Fibroblast of skin of back (primary cell): ENCODE measurements around the gene MGAT1.
A peak's percentile ranks its signal among the peaks of the same experiment; 100 is the strongest.

Experiments used
- DNase-seq: peaks from one replicate; pipeline ENCODE4 v3.0.0-alpha.2; 2013

Gene MGAT1

GRCh38 chr5:180823940-180824629 is 21.5 kb upstream of the MGAT1 start:
- no peak for DNase-seq

DNA sequence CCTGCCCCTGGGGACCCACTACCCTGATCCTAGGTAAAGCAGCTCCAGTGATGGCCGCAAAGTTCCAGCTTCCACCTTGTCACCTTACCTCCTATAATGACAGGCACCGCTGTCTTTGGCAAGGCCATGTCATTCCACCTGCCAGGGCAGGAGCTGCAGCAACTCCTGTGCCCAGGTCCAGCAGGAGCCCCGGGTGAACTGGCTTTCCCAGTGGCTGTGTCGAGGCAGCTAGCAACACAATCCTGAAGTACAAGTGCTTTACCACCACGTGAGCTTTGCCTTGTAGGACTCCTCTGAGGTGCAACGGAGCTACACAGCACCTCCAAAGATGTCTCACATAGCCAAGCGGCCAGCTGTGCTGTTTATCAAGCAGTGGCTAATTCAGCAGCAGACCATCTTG is 20.7 kb upstream of the MGAT1 start:
- DNase-seq, result no peak

DNA sequence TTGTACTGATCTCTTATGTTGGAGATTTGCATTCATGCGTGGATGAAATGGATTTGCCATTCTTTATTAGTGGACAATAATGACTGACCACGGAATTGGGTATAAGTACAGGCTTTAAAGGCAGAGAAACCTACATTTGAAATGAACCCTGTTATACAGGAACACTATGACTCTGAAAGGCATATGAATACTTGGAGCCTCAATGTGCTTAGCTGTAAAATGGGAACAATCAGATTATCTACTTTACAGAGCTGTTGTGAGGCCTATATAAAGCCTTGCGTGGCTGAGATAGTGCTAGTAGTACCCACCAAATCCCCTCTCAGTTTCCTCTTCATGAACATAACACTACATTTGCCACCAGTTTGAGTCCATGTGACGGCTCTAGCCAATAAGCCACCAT is 18.9 kb upstream of the MGAT1 start:
- DNase-seq, result no peak

DNA sequence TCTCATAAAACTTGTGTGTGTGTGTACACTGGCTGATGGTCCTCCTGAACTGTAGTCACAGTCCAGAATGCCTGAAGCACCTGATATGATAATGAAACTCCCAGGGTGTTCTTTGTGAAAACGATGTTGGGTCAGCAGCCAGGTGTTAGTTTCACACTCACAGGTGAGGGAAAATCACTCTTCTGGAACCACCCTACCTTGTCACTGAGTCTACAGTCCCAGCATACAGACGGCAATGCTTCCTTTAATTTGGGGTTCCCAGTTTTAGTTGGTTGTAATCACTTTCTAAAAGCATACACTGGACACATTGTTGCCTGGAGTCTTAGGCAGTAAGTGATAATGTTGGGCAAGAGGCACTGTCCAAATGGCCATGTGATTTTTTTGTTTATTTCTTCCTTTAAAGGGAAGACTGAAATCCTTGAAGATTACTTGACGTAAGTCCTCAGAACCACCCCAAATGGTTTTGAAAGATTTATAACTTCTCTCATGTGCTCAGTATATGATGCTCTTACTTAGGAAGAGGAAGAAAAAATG is 18.2 kb upstream of the MGAT1 start:
- no peak for DNase-seq

GRCh38 chr5:180818677-180819341 is 16.2 kb upstream of the MGAT1 start:
- no peak for DNase-seq

DNA sequence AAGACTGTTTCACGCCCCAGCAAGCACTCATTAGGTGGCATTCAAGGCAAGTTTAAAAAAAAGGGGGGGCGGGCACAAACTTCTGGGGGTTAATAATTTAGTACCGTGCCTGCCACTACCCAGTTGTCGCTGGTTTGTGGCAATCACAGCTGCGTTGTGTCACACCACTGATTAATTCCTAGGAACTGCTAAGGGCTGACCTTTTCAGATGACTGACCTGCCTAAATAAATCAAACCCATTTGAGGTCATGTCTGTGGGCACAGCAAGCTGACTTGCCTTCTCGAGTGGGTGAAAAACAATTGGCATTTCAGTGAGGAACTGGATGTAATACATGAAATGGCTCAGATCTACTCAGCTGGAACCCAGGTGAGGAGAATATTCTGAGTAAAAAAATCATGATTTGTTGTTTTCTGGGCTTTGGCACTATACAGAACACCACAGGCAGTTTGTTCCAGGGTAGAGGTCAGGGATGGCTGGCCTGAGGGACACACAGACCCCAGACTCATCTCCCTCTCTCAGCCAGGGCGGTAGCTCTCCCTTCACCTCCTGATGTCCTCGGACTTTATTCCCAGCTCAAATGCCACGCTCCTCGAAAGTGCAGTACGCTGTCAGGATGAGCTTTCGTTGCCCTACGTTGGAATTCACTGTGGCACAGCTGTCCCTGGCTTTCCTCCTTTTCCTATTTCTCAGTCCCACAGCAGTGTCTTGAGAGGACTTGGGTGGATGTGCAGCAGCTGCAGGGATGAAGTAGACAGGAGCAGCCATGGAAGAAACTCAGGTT is 15.5 kb upstream of the MGAT1 start:
- no peak for DNase-seq

- peak; percentile 33 for DNase-seq
These were observed 14.3 kb upstream of the MGAT1 start for GRCh38 chr5:180816608-180817534.

DNA sequence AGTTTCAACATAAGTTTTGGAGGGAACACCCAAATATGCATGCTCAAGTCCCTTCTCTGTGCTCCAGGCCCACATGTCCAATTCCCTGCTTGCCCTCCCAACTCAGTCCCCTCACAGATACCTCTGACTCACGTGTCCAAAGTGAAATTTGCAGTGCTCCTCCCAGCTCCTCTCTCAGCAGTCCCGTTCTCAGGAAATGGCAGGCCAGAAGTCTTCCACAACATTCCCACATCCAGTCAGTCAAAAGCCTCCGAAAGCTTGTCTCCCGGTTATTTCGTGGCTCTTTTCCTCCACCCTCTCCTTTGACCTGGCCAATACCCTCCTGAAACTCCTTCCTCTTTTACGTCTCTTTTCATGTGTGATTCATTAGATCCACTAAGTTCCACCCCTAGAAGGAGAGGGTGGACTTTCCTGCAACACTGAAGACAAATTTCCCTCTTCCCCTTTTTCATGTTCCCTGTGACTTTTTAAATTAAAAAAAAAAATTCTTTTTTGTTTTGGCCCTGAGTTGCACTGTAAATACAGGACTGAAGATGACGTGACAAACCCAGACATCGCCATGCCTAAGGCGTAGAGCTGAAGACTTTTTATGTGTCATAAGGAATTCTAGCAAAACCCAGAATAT is 12.8 kb upstream of the MGAT1 start:
- DNase-seq, result no peak

DNA sequence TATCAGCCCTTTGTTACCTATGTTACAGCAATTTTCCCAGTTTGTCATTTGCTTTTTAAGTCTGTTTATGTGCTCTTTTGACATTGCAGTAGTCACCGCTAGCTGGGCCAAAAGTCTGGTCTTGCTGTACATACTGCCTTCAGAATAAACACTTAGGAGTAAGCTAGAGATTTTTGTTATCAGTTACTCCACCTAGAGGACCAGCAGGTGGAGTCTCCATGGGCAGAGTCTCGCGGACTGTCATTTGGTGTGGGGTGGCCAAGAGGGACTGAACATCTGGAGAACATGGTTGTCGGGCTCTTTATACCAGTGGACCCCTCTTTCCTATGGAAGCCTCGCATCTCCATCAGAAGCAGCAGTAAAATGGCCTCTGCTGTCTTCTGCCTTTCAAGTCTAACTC is 10.8 kb upstream of the MGAT1 start:
- DNase-seq, result no peak

- DNase-seq, result no peak
These were observed 9.1 kb upstream of the MGAT1 start for GRCh38 chr5:180811623-180812124.

- DNase-seq, result peak; percentile 50
These were observed 8.5 kb upstream of the MGAT1 start for GRCh38 chr5:180810959-180811622.

GRCh38 chr5:180810210-180810958 is 7.8 kb upstream of the MGAT1 start:
- DNase-seq, result peak; percentile 94

DNA sequence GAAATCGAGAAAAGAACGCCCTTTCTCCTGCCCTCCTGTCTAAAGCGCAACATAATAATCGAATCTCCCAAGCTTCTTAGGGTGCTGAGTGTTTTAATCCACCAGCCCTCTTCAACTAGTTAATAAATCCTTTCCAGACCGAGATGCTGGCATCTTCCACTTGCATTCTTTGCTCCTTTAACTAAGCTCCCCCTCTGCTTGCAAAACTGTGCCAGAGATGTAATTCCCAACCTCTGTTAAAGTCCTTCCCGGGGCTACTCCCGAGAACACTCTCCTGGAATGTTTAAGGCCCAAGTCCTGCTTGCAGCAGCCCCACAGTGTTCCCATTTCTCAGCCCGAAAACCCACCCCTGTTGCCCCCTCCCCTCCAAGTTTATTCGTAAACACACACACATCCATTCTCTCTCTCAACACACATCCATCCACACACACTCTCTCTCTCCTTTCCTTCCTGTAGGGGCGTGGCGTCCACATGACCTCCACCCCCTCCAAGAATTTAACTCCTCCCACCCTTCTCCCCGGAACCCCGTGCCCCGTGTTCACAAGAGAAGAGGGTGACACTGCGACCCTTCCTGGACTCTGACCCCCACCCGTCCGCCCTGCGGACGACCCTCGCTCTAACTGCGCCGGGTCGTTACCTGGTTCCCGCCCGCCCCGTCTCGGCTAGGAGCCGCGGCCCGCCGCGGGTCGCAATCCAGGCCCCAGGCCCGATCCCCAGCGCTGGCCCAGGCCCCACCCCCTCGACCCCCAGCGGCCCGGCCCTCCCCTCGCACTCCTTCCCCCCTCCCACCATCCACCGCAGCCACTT is 7.0 kb upstream of the MGAT1 start:
- peak; percentile 91 for DNase-seq

- DNase-seq, result no peak
These were observed 5.9 kb upstream of the MGAT1 start for GRCh38 chr5:180808461-180809000.

DNA sequence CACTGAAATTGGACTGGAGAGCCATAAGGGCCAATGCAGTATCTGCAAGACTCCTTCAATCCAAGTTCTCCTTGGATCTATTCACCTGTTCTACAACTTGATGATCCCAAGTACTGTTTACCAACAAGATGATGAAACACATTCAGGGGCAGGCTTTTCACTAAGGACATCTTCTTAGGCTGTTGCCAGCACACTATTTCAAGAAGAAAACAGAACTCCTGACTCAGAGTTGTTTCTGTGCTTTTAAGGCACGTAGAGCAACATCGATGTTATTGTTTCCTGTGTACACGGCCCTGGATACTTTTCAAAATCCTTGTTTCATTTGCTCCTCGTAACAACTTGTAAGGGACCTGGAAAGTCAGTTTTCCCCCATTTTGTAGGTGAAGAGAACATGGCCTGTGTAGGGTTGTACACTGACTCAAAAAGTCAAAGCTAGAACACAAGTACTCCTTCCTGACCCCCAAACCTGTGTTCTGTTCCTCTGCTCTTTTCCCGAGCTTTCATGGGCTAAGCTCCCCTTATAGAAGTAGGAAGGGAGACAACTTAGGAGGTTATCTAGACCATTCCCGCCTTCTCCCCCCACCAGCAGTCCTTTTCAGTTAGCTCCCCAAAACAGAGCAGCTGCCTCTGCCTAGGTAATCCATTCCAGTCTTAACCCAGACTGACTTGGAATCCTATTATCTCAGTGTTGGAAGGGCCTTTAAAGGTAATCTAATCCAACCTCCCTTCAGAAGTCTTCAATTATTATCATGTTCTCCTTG is 5.2 kb upstream of the MGAT1 start:
- no peak for DNase-seq

DNA sequence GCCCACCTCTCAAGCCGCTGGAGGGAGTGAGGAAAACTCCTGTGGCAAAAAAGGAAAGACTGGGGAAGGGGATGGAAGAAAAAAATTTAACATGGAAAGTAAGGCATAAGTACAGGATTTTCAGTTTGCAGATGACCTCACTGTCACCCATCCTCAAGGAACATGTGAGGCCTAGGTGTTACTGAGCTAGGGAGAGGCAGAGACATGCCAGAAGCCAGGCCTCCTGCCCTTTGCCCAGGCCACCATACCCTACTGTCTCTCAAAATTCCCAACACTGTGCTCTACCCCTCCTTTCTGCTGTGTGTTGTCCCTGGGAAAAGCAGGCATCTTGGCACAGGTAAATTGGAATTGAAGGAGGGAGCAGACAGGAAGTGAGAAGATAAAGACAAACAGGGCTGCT is 4.4 kb upstream of the MGAT1 start:
- no peak for DNase-seq

DNA sequence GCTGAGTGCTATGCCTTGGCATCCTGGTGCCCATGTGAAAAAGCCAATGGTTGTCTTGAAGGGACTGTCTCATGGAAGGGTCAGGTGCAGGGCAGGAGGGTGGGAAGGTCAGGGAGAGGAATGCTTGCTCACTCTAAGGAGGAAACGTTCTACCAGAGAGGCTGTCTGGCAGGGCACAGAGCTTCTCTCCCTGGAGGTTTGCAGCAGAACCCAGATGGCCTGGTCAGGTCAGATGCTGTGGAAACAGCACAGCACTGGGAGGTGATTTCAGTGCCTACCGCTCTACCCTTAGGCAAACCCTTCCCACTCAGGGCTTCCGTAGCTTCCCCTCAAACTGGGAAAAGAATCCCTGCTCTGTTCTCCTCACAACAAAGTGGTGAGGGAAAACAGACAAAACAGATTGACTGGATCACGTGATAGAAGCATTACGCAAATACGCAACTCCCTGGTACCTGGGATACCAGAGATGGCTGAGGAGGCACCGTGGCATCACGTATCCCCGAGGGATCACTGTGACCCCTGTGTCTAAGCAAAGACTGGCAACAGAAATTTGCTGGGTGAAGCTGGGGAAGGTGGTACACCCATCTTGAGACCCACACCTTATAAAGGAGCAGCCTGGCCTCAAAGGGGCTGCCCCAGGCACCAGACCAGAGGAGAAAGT is 3.9 kb upstream of the MGAT1 start:
- DNase-seq, result no peak

DNA sequence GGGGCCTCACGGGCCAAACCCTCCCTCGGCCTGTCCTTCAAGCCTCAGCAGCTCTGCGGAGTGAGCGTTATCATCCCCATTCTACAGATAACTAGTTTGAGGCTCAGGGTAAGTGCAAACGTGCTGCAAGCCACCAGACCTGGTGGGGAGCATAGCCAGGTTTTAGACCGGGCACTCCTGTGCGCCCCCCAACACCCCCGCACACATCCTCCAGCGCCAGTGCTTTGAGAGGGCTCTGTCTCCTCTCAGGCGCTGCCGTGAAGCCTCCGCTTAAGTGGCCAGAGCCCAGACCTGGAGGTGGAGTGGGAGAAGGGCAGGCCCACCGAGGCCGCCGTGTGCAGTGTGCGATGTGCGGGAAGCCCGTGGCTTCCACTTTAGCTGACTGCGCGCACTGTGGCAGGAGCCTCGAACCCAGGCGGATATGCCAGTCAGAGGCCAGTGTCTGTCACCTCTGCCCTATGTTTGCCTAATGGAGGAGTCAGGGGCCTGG is 1.6 kb upstream of the MGAT1 start:
- no peak for DNase-seq
